Activated effector memory CD4-positive, alpha-beta T cell treated with anti-CD3 and anti-CD28 coated beads, Interleukin-2, amount 50 U/mL, for 16 hours (primary cell): ENCODE results near the gene SHANK3.
"Not testable (repeated sequence)": the region's sequence is repeated elsewhere in the genome, so short reads cannot be mapped to it uniquely, and the experiment has no call there.

Experiments
- DNase-seq: peaks from one replicate; pipeline ENCODE4 v3.0.0-alpha.2; 2020

The SHANK3 gene

GRCh38 chr22:50654664-50655063 lies 18.0 kb upstream of the SHANK3 start:
- not testable (repeated sequence) for DNase-seq

GRCh38 chr22:50656122-50657070 lies 16.2 kb upstream of the SHANK3 start:
- DNase-seq = no peak

GRCh38 chr22:50657925-50658324 lies 14.7 kb upstream of the SHANK3 start:
- DNase-seq = no peak

GRCh38 chr22:50659711-50660110 lies 12.9 kb upstream of the SHANK3 start:
- DNase-seq = not testable (repeated sequence)

GRCh38 chr22:50660306-50660705 lies 12.3 kb upstream of the SHANK3 start:
- no peak for DNase-seq

GRCh38 chr22:50665212-50665611 lies 7.4 kb upstream of the SHANK3 start:
- DNase-seq = no peak

GRCh38 chr22:50665738-50666137 lies 6.9 kb upstream of the SHANK3 start:
- DNase-seq = no peak

GRCh38 chr22:50670513-50670912 lies 2.1 kb upstream of the SHANK3 start:
- DNase-seq = no peak

GRCh38 chr22:50670914-50671538 lies 1.6 kb upstream of the SHANK3 start:
- no peak for DNase-seq

- no peak for DNase-seq
Measured at GRCh38 chr22:50671641-50672040, 982 bp upstream of the SHANK3 start.

- no peak for DNase-seq
Measured at GRCh38 chr22:50672041-50672440, 582 bp upstream of the SHANK3 start.

GRCh38 chr22:50673231-50674129 lies 857 bp downstream of the SHANK3 start:
- no peak for DNase-seq

- no peak for DNase-seq
Measured at GRCh38 chr22:50674130-50674500, 1.5 kb downstream of the SHANK3 start.

GRCh38 chr22:50674606-50675552 lies 2.3 kb downstream of the SHANK3 start:
- DNase-seq = no peak

GRCh38 chr22:50675553-50676179 lies 3.0 kb downstream of the SHANK3 start:
- no peak for DNase-seq

GRCh38 chr22:50676180-50676636 lies 3.6 kb downstream of the SHANK3 start:
- no peak for DNase-seq

- DNase-seq = no peak
Measured at GRCh38 chr22:50676661-50677492, 4.3 kb downstream of the SHANK3 start.

- no peak for DNase-seq
Measured at GRCh38 chr22:50677493-50678217, 5.0 kb downstream of the SHANK3 start.

GRCh38 chr22:50678218-50678650 lies 5.6 kb downstream of the SHANK3 start:
- no peak for DNase-seq
